Stimulated activated CD8-positive, alpha-beta memory T cell treated with anti-CD3 and anti-CD28 coated beads, Interleukin-12 subunit alpha, Interleukin-12 subunit beta, amount 100 ng/mL, for 4 hours (primary cell): Measurements from ENCODE around the gene ARL5B.

Experiments used
- DNase-seq: peaks from one replicate; pipeline ENCODE4 v3.0.0-alpha.2; 2020; ENCODE audit warnings: low read depth

ARL5B gene

GRCh38 chr10:18703521-18703920 lies 44.3 kb downstream of the ARL5B start:
- DNase-seq = no peak

- no peak for DNase-seq
These were observed 51.0 kb downstream of the ARL5B start for GRCh38 chr10:18710201-18710653.

GRCh38 chr10:18713077-18713476 lies 53.8 kb downstream of the ARL5B start:
- no peak for DNase-seq

- DNase-seq = no peak
These were observed 59.8 kb downstream of the ARL5B start for GRCh38 chr10:18718991-18719390.

- no peak for DNase-seq
These were observed 60.6 kb downstream of the ARL5B start for GRCh38 chr10:18719811-18720210.

GRCh38 chr10:18721067-18721466 lies 61.8 kb downstream of the ARL5B start:
- DNase-seq = no peak

- DNase-seq = no peak
These were observed 64.6 kb downstream of the ARL5B start for GRCh38 chr10:18723801-18724200.
